Measurements from ENCODE around the gene ITGB5. TPM values are rescaled to one million over a fixed set of nuclear protein-coding genes. Genes with fewer than 3 reads are reported as not detected.

ITGB5 gene
- total and polyA plus RNA-seq, 2 experiments from 2014 or later, result 103 to 109 TPM

DNA sequence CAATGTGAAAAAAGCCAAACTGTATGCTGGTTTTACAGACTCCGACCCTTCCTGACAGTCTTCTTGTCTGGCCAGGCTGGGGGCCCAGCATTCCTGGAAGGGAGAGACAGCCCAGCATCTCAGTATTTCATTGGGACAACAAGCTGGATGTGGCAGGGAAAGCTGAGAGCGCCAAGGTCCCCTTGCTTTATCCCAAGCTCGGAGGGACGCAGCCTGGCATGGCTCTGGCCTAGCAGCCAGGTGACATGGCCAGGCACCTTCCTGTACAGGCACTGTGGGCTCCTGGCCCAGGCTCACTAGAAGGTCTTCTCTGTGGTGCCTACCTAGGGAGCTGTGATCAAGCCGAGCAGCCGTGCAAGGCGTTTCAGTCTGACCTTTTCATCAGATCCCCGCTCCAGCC lies 124.0 kb downstream of the ITGB5 start:
- 96% methylated on average over 8 of the region's 8 CpGs for WGBS (ENCODE audit: low lambda C conversion rate, missing lambda C conversion rate)
- Histone ChIP-seq H3K36me3 (replicated peaks; ENCODE audit: insufficient read depth, low read depth) (no peaks in the 10 kb centered on the region), H3K4me3 (no peak overlapping the region)

DNA sequence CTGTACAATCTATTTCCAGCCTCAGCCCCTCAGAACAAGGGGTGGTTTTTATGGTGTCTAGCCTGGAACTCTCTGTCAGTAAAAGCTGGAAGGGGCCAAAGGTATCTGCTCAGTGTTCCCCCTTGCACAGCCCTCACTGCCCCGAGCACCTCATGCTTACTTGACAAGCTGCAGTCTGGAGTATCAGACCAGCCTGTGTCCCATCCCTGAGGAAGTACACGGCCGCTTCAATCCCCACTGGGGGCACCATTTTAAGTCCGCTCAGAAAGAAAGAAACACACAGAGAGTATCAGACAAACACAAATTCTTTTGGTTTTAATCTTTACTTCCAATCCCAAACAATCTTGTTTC lies 124.5 kb downstream of the ITGB5 start:
- no peaks in the 10 kb centered on the region for H3K9me3 ChIP-seq (ENCODE audit: low read depth)
- no peak for DNase-seq (ENCODE audit: low spot score)
- no peak overlapping the region for H2AFZ ChIP-seq
- H3K27me3 ChIP-seq, result no peaks in the 10 kb centered on the region
- no peaks in the 10 kb centered on the region for H3K79me2 ChIP-seq
- 68% methylated on average over 4 of the region's 4 CpGs for WGBS (ENCODE audit: low lambda C conversion rate, missing lambda C conversion rate)
- no peak overlapping the region for H3K4me2 ChIP-seq
- TF ChIP-seq EZH2 (IDR thresholded peaks at IDR 0.05; ENCODE audit: borderline replicate concordance) (no peak), EZH2phosphoT487 (IDR thresholded peaks at IDR 0.05; ENCODE audit: low read depth, severe bottlenecking, unreplicated experiment) (no peak)
- TF ChIP-seq, protein P1, sequence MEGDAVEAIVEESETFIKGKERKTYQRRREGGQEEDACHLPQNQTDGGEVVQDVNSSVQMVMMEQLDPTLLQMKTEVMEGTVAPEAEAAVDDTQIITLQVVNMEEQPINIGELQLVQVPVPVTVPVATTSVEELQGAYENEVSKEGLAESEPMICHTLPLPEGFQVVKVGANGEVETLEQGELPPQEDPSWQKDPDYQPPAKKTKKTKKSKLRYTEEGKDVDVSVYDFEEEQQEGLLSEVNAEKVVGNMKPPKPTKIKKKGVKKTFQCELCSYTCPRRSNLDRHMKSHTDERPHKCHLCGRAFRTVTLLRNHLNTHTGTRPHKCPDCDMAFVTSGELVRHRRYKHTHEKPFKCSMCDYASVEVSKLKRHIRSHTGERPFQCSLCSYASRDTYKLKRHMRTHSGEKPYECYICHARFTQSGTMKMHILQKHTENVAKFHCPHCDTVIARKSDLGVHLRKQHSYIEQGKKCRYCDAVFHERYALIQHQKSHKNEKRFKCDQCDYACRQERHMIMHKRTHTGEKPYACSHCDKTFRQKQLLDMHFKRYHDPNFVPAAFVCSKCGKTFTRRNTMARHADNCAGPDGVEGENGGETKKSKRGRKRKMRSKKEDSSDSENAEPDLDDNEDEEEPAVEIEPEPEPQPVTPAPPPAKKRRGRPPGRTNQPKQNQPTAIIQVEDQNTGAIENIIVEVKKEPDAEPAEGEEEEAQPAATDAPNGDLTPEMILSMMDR (IDR thresholded peaks at IDR 0.05; ENCODE audit: poor library complexity), result no peak
- no peak overlapping the region for H3K27ac ChIP-seq
- H4K20me1 ChIP-seq (ENCODE audit: insufficient read depth, poor library complexity, severe bottlenecking), result no peaks in the 10 kb centered on the region
- no peak overlapping the region for H3K4me3 ChIP-seq
- H3K36me3 ChIP-seq (replicated peaks; ENCODE audit: insufficient read depth, low read depth), result no peaks in the 10 kb centered on the region
- H3K4me1 ChIP-seq (ENCODE audit: insufficient read depth), result peaks cover 8% of the 10 kb centered on the region
- no peaks in the 10 kb centered on the region for H3K9me2 ChIP-seq (replicated peaks; ENCODE audit: insufficient read depth)

More for the DNA sequence above, 124.0 kb downstream of the ITGB5 start:
- Histone ChIP-seq H3K9me3 (ENCODE audit: low read depth) (no peaks in the 10 kb centered on the region), H3K27me3 (no peaks in the 10 kb centered on the region), H3K27ac (no peak overlapping the region), H3K79me2 (no peaks in the 10 kb centered on the region), H3K9me2 (replicated peaks; ENCODE audit: insufficient read depth) (no peaks in the 10 kb centered on the region), H2AFZ (no peak overlapping the region), H4K20me1 (ENCODE audit: insufficient read depth, poor library complexity, severe bottlenecking) (no peaks in the 10 kb centered on the region), H3K4me2 (no peak overlapping the region), H3K4me1 (ENCODE audit: insufficient read depth) (peaks cover 8% of the 10 kb centered on the region)
- TF ChIP-seq EZH2 (IDR thresholded peaks at IDR 0.05; ENCODE audit: borderline replicate concordance), result no peak
- no peak for TF ChIP-seq EZH2phosphoT487 (IDR thresholded peaks at IDR 0.05; ENCODE audit: low read depth, severe bottlenecking, unreplicated experiment)
- TF ChIP-seq, protein P1 (IDR thresholded peaks at IDR 0.05; ENCODE audit: poor library complexity), result no peak
- no peak for DNase-seq (ENCODE audit: low spot score)

DNA sequence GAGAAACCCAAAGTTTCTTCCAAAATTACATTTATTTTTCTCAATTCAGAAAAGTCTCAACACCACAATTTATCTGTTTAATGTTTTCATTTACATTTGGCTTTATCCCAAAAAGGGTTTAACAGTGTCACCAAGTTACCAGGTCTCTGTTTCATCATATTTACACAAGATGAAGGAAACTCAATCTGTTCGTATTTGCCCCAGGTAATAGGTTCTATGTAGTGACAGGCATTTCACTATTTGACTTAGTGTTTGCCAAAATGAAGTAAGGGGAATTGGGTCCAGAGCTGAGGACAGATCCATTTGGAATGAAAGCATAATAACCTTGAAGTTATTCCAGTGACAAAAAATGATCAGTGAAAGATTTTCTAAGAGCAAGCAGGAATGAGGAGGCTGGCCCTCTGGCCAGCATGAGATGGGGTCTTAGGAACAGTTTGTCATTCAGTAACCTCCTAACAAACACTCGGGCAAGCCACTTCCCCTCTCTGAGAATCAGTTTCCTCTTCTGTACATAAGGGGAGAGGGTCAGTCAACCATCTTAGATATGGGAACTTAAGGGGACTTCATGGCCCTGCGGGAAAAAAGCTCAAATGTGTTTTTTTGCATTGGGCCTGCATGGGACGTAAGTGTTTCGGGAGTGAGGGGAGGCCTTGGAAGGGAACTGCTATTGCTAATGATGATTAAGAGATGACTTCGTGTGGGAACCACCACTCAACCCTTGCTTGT lies 125.1 kb downstream of the ITGB5 start:
- no peaks in the 10 kb centered on the region for H3K9me2 ChIP-seq (replicated peaks; ENCODE audit: insufficient read depth)
- DNase-seq (ENCODE audit: low spot score), result no peak

More for the DNA sequence above, 125.1 kb downstream of the ITGB5 start:
- H3K4me3 ChIP-seq, result no peak overlapping the region
- H3K4me2 ChIP-seq, result no peak overlapping the region
- WGBS (ENCODE audit: low lambda C conversion rate, missing lambda C conversion rate), result 74% methylated on average over 6 of the region's 6 CpGs
- no peaks in the 10 kb centered on the region for H3K27me3 ChIP-seq
- peaks cover 8% of the 10 kb centered on the region for H3K4me1 ChIP-seq (ENCODE audit: insufficient read depth)
- H3K79me2 ChIP-seq, result no peaks in the 10 kb centered on the region
- TF ChIP-seq EZH2phosphoT487 (IDR thresholded peaks at IDR 0.05; ENCODE audit: low read depth, severe bottlenecking, unreplicated experiment) (no peak), EZH2 (IDR thresholded peaks at IDR 0.05; ENCODE audit: borderline replicate concordance) (no peak)
- TF ChIP-seq, protein P1 (IDR thresholded peaks at IDR 0.05; ENCODE audit: poor library complexity), result no peak
- H4K20me1 ChIP-seq (ENCODE audit: insufficient read depth, poor library complexity, severe bottlenecking), result no peaks in the 10 kb centered on the region
- peak overlapping the region; percentile 23 for H3K27ac ChIP-seq
- no peaks in the 10 kb centered on the region for H3K36me3 ChIP-seq (replicated peaks; ENCODE audit: insufficient read depth, low read depth)
- H3K9me3 ChIP-seq (ENCODE audit: low read depth), result no peaks in the 10 kb centered on the region
- H2AFZ ChIP-seq, result no peak overlapping the region

All from hepatocyte (in vitro differentiated cells).